ENCODE data around the gene NAP1L4.

NAP1L4 gene

DNA sequence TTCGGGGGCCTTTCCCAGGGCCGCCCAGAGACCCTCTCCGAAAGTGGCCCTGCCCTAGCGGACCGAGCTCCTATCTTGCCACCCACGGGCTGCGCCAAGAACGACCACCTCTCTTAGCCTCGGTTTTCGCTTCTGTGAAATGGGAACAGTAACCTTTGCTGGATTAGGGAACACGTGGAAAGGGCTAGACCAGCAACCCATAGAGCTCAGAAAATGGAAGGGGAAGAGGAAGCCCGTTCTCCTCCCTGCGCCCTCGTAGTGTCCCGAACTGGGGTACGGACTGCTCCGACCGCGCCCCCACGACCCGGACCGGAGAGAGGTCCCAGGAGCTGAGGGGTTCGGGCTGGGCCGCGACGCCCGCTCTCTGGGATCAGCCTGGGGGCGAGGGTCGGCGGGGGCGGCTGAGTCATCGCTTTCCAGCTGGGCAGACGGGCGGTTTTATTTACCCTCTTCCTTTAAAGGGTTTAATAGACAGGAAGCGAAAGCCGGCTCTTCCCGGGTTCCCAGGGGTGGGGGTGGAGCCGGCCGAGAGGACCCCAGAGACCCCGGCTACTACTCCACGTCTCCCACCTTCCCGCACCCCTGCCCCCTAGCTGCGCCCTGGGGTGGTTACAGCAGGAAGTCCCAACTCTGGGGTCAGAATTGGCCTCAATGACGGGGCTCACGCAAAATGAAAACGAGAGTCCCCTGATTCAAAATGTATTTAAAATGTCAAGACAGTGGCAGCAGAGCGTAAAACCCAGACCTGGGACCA, 62.0 kb downstream of the NAP1L4 start:
- in situ Hi-C loops (cut with HindIII; ENCODE audit: low sequenced_read_pairs): no loop called here
- peak overlapping the region; percentile 62 for H3K4me3 ChIP-seq (ENCODE audit: low read depth, low read length)
- TF ChIP-seq, protein P1, sequence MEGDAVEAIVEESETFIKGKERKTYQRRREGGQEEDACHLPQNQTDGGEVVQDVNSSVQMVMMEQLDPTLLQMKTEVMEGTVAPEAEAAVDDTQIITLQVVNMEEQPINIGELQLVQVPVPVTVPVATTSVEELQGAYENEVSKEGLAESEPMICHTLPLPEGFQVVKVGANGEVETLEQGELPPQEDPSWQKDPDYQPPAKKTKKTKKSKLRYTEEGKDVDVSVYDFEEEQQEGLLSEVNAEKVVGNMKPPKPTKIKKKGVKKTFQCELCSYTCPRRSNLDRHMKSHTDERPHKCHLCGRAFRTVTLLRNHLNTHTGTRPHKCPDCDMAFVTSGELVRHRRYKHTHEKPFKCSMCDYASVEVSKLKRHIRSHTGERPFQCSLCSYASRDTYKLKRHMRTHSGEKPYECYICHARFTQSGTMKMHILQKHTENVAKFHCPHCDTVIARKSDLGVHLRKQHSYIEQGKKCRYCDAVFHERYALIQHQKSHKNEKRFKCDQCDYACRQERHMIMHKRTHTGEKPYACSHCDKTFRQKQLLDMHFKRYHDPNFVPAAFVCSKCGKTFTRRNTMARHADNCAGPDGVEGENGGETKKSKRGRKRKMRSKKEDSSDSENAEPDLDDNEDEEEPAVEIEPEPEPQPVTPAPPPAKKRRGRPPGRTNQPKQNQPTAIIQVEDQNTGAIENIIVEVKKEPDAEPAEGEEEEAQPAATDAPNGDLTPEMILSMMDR (IDR thresholded peaks at IDR 0.05; ENCODE audit: low read depth, low read length, missing control alignments): no peak
- DNase-seq (ENCODE audit: low read depth): no peak

DNA sequence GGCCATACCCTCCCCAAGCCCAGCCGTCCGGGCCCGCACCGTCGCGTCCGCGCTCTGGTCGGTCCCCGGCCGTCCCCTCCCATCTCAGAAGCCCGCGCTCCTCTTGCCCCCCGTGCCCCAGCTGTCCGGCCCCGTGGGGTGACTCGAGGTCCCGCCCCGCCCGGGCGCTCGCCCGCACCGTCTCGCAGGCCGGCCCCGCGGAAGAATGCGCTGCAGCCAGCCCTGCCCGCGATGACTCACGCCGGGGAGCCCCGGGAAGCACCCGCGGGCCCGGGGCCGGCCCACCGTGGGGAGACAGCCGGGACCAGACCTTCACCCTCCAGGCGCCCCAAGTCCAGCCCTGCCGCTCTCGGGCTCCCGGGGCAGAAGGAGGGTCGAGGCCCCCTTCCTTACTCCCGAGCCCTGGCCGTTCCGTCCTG, 62.6 kb downstream of the NAP1L4 start:
- peak overlapping the region; percentile 62 for H3K4me3 ChIP-seq (ENCODE audit: low read depth, low read length)
- no peak for DNase-seq (ENCODE audit: low read depth)
- in situ Hi-C loops (cut with HindIII; ENCODE audit: low sequenced_read_pairs): no loop called here
- TF ChIP-seq, protein P1 (IDR thresholded peaks at IDR 0.05; ENCODE audit: low read depth, low read length, missing control alignments): no peak

DNA sequence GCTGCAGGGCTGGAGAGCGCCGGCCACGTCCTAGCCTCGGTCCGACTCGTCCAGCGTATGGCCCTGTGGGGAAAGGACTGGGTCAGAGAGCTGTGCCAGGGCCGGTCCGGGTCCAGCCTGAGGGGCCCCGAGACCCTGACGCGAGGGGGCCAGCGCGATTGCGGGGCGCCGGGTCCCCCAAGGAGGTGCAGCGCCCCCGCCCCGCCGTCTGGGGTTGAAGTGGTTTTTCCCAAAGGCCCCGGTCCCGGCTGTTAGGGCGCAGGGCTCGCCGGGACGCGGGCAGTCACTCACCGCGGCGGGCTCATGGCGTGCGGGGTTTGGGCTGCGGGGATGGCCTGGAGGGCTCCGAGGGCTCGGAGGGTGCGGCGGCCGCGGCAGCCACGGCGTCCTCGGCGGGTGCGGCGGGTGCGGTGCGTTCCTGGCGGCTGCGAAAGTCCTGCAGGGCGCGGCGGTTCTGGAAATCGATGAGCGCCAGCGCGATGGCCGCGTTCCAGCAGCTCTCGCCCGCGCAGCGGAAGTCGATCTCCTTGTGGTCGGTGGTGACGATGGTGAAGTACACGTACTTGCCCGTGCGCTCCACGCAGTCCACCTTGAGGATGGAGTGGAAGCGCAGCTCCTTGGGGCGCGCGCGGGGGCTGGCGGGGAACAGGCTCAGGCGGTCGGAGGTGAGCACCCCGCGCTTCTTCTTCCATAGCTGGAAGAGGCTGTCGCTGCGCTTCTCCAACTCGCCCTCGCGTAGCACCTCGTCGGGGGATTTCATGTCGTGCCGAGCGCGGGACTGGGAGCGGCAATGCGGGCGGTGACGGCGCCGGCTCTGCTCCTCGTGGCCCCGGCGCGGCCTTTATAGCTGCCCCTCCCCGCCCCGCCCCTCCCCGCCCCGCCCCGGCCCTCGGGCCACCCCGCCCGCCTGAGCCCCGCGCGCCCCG, 63.3 kb downstream of the NAP1L4 start, which contains the start of gene PHLDA2:
TSS of gene PHLDA2 (minus strand) at position 816 of the 926 bp plus-strand sequence. CDS start at position 760, 56 bp downstream.
- TF ChIP-seq, protein P1 (IDR thresholded peaks at IDR 0.05; ENCODE audit: low read depth, low read length, missing control alignments): no peak
- in situ Hi-C loops (cut with HindIII; ENCODE audit: low sequenced_read_pairs): no loop called here
- peak within 1 kb of the TSS; percentile 62 for H3K4me3 ChIP-seq (ENCODE audit: low read depth, low read length)
- no peak for DNase-seq (ENCODE audit: low read depth)

DNA sequence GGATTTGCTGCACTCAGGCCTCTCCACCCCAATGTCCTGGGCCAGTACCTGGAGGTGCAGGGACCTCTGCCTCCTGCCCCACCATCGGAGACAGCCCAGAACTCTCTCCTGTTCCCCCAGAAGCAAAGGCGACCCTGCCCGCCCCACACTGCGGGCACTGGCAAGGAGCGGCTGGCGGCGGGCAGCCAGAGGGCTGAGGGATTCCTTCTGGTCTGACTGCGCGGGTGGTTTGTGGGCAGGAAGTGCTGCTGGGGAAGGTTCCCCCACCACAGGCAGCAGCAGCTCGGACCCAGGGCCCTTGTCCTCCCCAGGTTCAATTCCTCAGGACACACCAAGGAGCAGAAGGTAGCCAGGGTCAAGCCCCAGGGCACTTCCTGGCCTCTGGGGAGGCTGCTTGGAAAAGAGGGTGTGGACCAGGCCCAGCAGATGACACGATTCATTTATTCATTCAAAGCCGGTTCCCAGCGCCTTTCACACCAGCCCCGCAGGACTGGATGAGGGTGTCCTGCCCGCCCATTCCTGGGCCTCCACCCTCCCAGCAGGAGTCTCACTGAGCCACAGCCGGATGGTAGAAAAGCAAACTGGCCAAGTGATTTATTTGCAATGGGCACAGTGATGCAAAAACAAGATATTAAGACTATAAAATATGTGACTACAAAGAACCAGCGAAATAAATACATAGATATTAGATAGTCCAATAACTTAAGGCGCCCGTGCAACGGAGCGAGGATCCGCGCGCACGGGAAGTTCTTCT, 64.1 kb downstream of the NAP1L4 start:
- in situ Hi-C loops (cut with HindIII; ENCODE audit: low sequenced_read_pairs): no loop called here
- no peak for DNase-seq (ENCODE audit: low read depth)
- H3K4me3 ChIP-seq (ENCODE audit: low read depth, low read length): peak overlapping the region; percentile 62
- TF ChIP-seq, protein P1 (IDR thresholded peaks at IDR 0.05; ENCODE audit: low read depth, low read length, missing control alignments): no peak

DNA sequence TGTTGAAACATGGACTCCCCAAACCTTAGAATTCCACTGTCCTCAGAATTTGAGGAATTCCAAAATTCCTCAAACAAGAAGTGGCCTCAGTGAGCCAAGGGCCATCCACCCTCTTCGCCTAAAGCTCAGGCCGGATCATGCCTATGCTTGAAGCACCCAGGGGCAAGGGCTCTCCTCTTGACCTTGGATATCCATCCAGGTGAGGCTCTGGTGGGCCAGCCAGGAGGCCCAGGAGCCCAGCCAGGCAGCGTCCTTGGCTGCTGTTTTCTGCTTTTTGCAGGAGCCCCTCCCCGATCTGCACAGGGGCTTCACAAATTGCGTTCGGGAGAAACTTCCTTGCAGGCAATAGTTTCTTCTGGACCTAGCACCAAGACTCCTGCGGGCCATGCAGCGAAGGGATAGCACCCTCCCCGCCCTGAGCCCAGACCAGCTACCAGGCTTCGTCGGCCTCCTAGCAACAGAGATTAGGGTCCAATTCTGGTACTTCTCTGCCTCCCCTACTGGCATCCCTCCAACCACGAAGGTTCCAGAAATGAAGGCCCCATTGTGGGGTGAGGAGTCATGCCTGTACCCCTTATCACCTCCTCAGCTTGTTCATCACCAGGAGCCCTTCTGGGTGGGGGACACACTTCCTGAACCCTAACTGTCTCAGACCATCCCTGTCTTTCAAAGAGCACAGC, 64.9 kb downstream of the NAP1L4 start:
- peak overlapping the region; percentile 62 for H3K4me3 ChIP-seq (ENCODE audit: low read depth, low read length)
- in situ Hi-C loops (cut with HindIII; ENCODE audit: low sequenced_read_pairs): no loop called here
- no peak for DNase-seq (ENCODE audit: low read depth)
- TF ChIP-seq, protein P1 (IDR thresholded peaks at IDR 0.05; ENCODE audit: low read depth, low read length, missing control alignments): no peak
